Measurements from ENCODE around the gene CFAP58.

The CFAP58 gene

DNA sequence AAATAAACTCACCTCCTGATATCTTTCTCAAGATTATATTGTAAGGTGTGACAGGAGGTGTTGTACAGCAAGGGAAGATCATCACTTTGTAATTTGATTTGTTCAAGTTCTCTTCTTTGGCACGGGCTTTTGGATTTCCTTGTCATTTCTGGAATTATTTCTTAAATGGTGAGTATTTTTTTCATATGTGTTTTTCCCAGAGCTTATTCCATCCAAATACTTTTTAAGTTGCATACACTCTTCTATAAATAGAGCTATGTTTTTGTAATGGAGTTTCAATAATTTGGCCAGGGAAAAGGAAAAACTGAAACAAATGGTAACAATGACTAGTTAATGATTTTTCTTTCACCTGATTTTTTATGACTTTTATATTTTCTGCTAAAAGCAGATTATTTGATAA, 92.5 kb downstream of the CFAP58 start:
- no peak overlapping the region for H3K4me3 ChIP-seq (replicated peaks; ENCODE audit: low read depth, low read length)
- TF ChIP-seq, protein P1, sequence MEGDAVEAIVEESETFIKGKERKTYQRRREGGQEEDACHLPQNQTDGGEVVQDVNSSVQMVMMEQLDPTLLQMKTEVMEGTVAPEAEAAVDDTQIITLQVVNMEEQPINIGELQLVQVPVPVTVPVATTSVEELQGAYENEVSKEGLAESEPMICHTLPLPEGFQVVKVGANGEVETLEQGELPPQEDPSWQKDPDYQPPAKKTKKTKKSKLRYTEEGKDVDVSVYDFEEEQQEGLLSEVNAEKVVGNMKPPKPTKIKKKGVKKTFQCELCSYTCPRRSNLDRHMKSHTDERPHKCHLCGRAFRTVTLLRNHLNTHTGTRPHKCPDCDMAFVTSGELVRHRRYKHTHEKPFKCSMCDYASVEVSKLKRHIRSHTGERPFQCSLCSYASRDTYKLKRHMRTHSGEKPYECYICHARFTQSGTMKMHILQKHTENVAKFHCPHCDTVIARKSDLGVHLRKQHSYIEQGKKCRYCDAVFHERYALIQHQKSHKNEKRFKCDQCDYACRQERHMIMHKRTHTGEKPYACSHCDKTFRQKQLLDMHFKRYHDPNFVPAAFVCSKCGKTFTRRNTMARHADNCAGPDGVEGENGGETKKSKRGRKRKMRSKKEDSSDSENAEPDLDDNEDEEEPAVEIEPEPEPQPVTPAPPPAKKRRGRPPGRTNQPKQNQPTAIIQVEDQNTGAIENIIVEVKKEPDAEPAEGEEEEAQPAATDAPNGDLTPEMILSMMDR (IDR thresholded peaks at IDR 0.05; ENCODE audit: low read length, missing control alignments): no peak
- DNase-seq (ENCODE audit: low read depth): no peak

DNA sequence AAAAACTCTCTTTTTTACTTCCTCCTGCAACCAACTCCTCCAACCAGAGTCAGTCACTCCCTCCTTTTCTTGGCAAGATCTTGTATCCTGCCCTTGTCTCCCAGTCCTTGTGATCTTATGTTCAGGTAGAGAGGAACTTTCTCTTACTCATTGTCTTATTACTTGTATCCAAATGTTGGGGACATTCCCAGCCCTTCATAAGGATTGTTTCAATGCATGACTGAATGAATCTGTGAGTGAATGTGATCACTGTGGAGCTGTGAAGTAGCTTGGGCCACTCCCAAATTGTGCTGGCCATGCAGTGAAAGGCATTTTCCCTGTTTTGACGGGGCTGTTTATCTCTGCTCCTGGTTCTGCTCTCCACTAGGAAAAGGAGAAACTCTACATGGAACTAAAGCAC, 93.7 kb downstream of the CFAP58 start:
- no peak for DNase-seq (ENCODE audit: low read depth)
- TF ChIP-seq, protein P1 (IDR thresholded peaks at IDR 0.05; ENCODE audit: low read length, missing control alignments): no peak

DNA sequence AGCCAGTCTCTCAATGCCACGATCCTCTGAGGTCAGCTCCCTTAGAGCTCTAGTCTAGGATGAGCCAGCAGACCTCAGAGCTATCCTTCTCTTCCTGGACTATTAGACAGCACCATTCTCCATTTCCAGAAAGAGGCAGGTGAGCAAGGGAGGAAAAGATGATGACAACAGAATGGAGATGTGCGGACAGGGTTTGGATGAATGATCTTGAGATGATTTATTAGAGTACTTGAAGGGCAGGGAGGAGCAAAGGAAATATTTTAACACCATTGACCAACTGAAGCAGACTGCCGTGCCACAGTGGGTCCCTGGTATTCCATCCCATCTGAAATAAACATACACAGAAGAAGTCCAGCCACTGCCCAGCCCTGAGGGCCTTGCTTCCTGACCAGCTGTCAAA, 94.3 kb downstream of the CFAP58 start:
- TF ChIP-seq, protein P1 (IDR thresholded peaks at IDR 0.05; ENCODE audit: low read length, missing control alignments): no peak
- DNase-seq (ENCODE audit: low read depth): no peak
- no peak overlapping the region for H3K4me3 ChIP-seq (replicated peaks; ENCODE audit: low read depth, low read length)

More for the DNA sequence above, 93.7 kb downstream of the CFAP58 start:
- no peak overlapping the region for H3K4me3 ChIP-seq (replicated peaks; ENCODE audit: low read depth, low read length)

DNA sequence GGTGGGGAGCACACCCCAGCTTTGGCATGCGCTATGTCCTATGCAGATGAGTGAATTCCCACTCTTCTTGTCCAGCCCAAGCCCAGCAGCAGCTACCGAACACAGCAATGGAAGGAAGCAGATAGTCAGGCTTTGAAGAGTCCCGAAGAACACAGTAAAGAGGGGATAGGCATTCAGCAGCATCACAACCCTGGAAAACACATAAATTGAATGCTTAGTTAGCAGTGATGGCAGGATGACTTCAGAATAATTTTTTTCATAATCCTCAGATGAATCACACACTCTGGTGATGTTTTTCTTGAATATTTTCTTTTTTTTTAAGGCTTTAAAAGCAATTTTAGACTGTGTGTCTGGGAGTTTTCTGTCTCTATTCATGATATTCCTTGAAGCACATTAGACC, 95.8 kb downstream of the CFAP58 start:
- TF ChIP-seq, protein P1 (IDR thresholded peaks at IDR 0.05; ENCODE audit: low read length, missing control alignments): no peak
- DNase-seq (ENCODE audit: low read depth): no peak
- no peak overlapping the region for H3K4me3 ChIP-seq (replicated peaks; ENCODE audit: low read depth, low read length)

DNA sequence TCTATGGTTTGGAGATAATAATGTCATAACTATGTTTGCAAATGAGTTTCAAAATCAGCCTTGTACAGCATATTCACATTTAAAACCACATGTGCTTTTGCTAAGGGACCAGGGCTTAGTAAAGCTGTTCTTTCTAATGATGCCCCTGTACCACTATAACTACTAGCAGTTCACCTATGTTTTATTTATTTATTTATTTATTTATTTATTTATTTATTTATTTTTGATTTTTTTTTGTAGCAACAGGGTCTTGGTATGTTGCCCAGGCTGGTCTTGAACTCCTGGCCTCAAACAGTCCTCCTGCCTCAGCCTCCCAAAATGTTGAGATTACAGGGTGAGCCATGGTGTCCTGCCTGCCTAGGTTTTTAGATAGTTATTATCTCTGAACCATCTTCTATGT, 96.9 kb downstream of the CFAP58 start:
- no peak overlapping the region for H3K4me3 ChIP-seq (replicated peaks; ENCODE audit: low read depth, low read length)
- no peak for DNase-seq (ENCODE audit: low read depth)
- TF ChIP-seq, protein P1 (IDR thresholded peaks at IDR 0.05; ENCODE audit: low read length, missing control alignments): no peak

DNA sequence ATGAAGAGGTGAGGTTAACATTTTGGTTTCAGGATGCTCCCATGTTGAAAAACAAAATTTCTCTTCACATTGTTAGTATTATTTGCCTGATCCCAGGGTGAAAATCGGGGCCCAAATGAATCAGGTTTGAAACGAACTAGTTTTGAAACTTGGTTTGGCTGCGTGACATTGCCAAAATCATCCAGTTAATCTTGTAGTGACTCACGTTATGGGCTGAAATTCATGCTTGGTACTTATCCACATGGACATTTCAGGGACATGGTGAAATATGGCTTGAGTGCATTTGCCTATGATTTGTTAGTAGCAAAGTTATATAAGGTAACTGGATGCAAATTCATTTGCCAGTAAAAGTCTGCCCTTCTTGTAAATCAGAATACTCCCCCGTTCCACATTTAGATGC, 97.3 kb downstream of the CFAP58 start:
- TF ChIP-seq, protein P1 (IDR thresholded peaks at IDR 0.05; ENCODE audit: low read length, missing control alignments): no peak
- no peak overlapping the region for H3K4me3 ChIP-seq (replicated peaks; ENCODE audit: low read depth, low read length)
- DNase-seq (ENCODE audit: low read depth): no peak

DNA sequence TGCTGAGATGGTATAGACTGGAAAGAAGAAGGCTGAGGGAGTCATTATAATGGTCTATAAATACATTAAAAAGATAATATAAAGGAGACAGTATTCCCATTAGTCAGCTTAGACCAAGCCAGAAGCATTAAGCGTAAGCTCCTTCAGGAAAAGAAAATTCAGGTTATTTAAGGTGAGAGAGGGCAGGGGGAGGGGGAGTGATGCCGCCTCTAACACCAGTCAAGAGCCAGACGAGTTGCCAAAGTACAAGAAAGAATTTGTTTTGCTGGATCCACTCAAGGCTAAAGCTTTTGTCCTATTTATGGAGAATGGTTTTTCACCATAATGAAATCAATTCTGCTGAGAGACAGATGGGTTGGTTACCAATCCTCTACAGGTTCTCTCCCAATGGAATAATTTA, 99.3 kb downstream of the CFAP58 start:
- TF ChIP-seq, protein P1 (IDR thresholded peaks at IDR 0.05; ENCODE audit: low read length, missing control alignments): no peak
- no peak for DNase-seq (ENCODE audit: low read depth)
- H3K4me3 ChIP-seq (replicated peaks; ENCODE audit: low read depth, low read length): no peak overlapping the region

Data from fibroblast of pulmonary artery (primary cell).